ENCODE results near the gene OVCA2.

DNA sequence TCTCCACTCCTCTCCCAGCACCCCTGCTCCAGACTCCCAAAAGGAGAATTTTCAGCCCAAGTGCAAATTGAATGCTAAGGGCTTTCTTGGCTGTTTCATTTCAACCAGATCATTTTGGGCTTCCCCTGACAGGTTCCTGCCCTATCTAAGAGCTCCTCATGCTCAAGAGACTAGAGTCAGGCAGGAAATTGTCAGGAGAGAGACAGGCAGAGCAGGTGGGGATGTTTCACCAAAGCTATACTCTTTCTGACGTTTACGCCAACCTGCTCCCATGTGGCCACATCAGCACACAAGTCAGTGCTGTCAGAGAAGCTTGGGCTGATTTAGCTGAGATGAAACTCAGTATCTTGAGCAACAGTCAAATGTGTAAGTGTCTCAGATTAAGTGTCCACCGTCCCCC, 44.5 kb downstream of the OVCA2 start:
- no peak for TF ChIP-seq EZH2 (IDR thresholded peaks at IDR 0.05; ENCODE audit: insufficient read depth, poor library complexity, severe bottlenecking)
- no peak for TF ChIP-seq EZH2phosphoT487 (IDR thresholded peaks at IDR 0.05; ENCODE audit: insufficient read depth, low read depth)

Data from GM23248 (cell line).